ENCODE data around the gene STK35.

The STK35 gene

DNA sequence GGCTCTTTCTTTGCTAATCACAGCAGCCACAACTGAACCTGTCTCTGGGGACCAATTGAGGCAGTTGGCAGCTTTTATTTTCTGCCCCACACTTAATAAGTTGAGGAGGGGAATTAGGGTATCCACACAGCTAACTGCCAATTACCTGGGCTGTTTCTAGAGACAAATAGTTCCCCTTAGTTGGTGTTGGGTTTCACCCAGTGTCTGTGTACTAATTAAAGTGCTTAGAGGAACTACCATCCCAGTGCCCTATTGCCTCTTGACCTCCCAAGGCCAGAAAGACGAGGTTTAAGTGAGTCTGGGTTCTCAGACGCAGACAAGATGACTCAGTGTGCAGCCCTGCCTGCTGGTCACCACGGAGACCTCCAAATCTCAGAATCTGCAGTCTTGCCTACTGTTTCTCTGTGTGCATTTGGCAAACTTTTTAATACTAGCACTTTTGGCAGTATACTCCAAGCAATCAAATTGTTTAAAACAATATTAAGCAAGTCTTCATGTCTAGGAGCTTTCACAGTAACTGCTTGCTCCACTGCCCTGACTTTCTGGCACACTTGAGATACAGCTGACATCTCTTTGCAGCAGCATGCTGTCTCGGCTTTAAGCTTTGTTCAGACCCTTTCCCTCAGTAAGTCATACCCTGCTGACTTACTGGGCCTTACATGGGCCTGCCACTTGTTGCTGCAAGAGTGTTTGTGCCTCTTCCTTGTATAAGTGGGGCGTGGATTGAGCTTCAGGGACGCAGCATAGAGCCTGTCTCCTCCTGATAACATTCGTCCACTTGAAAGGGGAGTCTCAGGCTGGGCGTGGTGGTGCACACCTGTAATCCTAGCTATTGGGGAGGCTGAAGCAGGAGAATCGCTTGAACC, 31.9 kb downstream of the STK35 start:
- Histone ChIP-seq H3K9me3 (ENCODE audit: control insufficient read depth in 1 of 2, low read length in 2 of 2) (no peaks in the 10 kb centered on the region), H3K36me3 (ENCODE audit: control insufficient read depth in 1 of 2, insufficient read depth in 2 of 2, low read length in 2 of 2) (peaks cover 0 to 4% of the 10 kb centered on the region in 2 donors), H3K4me1 (ENCODE audit: control insufficient read depth in 1 of 2, insufficient read depth in 2 of 2, low read length in 2 of 2) (peaks cover 0 to 10% of the 10 kb centered on the region in 2 donors), H3K4me3 (ENCODE audit: low read depth in 1 of 2, low read length in 2 of 2) (no peak overlapping the region), H3K27me3 (ENCODE audit: control insufficient read depth in 1 of 2, insufficient read depth in 2 of 2, low read length in 2 of 2) (no peaks in the 10 kb centered on the region), H3K9ac (ENCODE audit: low read depth in 1 of 2, low read length in 2 of 2) (no peak overlapping the region), H3K27ac (ENCODE audit: low read depth, low read length) (no peak overlapping the region)

DNA sequence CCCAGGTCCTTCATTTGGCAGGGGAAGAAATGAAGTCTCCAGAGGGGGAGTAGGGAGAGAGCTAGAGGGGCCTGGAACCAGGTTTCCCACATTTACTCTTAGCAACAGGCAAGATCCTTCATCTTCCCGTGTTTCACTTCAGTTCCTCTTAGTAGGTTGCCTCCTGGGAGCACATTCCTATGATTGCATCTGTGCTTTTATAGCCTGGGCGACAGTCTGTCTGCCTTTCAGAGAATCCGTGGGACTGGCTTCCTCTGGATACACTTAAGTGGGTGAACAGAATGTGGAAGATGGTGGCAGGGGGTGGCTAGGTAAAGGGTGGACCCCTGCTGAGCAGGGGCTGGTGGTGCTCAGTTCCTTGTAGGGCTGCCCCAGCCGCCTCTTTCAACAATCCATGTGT, 33.4 kb downstream of the STK35 start:
- H3K9ac ChIP-seq (ENCODE audit: low read depth in 1 of 2, low read length in 2 of 2): no peak overlapping the region
- H3K27me3 ChIP-seq (ENCODE audit: control insufficient read depth in 1 of 2, insufficient read depth in 2 of 2, low read length in 2 of 2): no peaks in the 10 kb centered on the region
- H3K4me3 ChIP-seq (ENCODE audit: low read depth in 1 of 2, low read length in 2 of 2): no peak overlapping the region
- peaks cover 0 to 10% of the 10 kb centered on the region in 2 donors for H3K4me1 ChIP-seq (ENCODE audit: control insufficient read depth in 1 of 2, insufficient read depth in 2 of 2, low read length in 2 of 2)
- H3K36me3 ChIP-seq (ENCODE audit: control insufficient read depth in 1 of 2, insufficient read depth in 2 of 2, low read length in 2 of 2): peaks cover 0 to 4% of the 10 kb centered on the region in 2 donors
- no peak overlapping the region for H3K27ac ChIP-seq (ENCODE audit: low read depth, low read length)
- no peaks in the 10 kb centered on the region for H3K9me3 ChIP-seq (ENCODE audit: control insufficient read depth in 1 of 2, low read length in 2 of 2)

DNA sequence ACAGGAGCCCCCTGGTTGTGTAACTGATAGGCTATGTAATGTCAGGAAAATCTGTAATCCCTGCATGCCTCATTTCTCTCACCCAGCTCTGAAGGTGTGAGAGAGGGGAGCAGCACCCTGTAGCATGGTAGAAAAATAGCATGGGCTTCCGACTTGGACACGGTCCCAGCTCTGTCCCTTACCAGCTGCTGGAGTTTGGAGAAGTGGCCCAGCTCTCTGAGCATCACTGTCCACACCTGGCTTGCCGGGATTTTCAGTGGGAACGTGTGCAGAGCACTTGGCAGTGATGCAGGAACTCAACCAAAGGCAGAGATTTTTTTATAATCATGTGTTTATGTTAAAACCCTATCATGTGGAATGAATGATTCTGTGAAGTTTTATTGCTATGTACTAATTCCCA, 34.6 kb downstream of the STK35 start:
- Histone ChIP-seq H3K4me1 (ENCODE audit: control insufficient read depth in 1 of 2, insufficient read depth in 2 of 2, low read length in 2 of 2) (peaks cover 5 to 10% of the 10 kb centered on the region in 2 donors), H3K27ac (ENCODE audit: low read depth, low read length) (no peak overlapping the region)

DNA sequence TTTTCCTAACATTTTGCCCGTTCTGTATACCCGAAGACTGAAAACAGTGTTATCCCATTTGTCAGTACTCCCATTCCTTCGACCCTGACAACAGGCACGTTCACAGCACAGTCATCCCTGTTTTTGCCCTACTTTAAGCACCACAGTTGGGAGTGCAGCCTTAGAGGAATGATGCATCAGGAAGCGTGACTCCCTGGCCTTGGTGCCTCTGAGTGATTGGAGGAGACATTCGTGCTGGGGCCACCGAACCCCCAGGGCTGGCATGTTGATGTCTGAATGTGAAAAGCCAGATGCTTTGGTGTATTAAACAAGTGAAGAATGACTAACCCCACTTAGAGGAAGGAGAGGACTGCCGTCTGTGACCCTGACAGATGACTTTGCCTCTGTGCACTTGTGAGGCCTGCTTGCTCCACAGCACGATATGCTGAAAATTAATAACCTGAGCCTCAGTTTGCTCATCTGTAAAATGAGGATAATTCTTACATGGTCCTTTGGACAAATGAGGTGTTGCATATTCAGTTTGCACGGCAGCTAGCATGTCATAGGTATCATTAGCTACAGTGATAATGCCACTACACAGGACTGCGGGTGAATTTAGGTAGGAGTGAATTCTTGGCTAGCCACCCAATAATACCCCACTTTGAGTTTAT, 36.0 kb downstream of the STK35 start:
- H3K4me3 ChIP-seq (ENCODE audit: low read depth in 1 of 2, low read length in 2 of 2): no peak overlapping the region
- no peaks in the 10 kb centered on the region for H3K27me3 ChIP-seq (ENCODE audit: control insufficient read depth in 1 of 2, insufficient read depth in 2 of 2, low read length in 2 of 2)
- peaks cover 5 to 10% of the 10 kb centered on the region in 2 donors for H3K4me1 ChIP-seq (ENCODE audit: control insufficient read depth in 1 of 2, insufficient read depth in 2 of 2, low read length in 2 of 2)
- H3K9me3 ChIP-seq (ENCODE audit: control insufficient read depth in 1 of 2, low read length in 2 of 2): no peaks in the 10 kb centered on the region
- H3K27ac ChIP-seq (ENCODE audit: low read depth, low read length): no peak overlapping the region
- H3K36me3 ChIP-seq (ENCODE audit: control insufficient read depth in 1 of 2, insufficient read depth in 2 of 2, low read length in 2 of 2): peaks cover 0 to 4% of the 10 kb centered on the region in 2 donors
- H3K9ac ChIP-seq (ENCODE audit: low read depth in 1 of 2, low read length in 2 of 2): no peak overlapping the region

More for the DNA sequence above, 34.6 kb downstream of the STK35 start:
- no peaks in the 10 kb centered on the region for H3K9me3 ChIP-seq (ENCODE audit: control insufficient read depth in 1 of 2, low read length in 2 of 2)
- H3K9ac ChIP-seq (ENCODE audit: low read depth in 1 of 2, low read length in 2 of 2): no peak overlapping the region
- H3K27me3 ChIP-seq (ENCODE audit: control insufficient read depth in 1 of 2, insufficient read depth in 2 of 2, low read length in 2 of 2): no peaks in the 10 kb centered on the region
- peaks cover 0 to 4% of the 10 kb centered on the region in 2 donors for H3K36me3 ChIP-seq (ENCODE audit: control insufficient read depth in 1 of 2, insufficient read depth in 2 of 2, low read length in 2 of 2)
- no peak overlapping the region for H3K4me3 ChIP-seq (ENCODE audit: low read depth in 1 of 2, low read length in 2 of 2)

DNA sequence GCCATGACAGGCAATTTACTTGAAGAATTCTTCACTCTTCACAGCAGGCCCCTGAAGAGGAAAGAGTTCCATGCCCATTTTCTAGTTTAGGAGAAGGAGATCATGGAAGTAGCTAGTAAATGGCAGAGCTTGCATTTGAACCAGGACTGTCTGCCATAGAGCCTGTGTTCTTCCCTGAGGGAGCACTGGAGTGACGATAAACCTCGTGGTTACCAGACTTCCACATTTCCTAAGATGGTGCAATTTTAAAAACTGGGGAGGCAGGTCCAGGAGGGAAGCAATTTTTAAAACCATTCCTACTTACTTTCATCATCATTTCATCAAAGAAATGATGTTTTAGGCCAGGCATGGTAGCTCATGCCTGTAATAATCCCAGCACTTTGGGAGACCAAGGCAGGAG, 36.8 kb downstream of the STK35 start:
- Histone ChIP-seq H3K4me1 (ENCODE audit: control insufficient read depth in 1 of 2, insufficient read depth in 2 of 2, low read length in 2 of 2) (peaks cover 4 to 5% of the 10 kb centered on the region in 2 donors), H3K27me3 (ENCODE audit: control insufficient read depth in 1 of 2, insufficient read depth in 2 of 2, low read length in 2 of 2) (no peaks in the 10 kb centered on the region), H3K9ac (ENCODE audit: low read depth in 1 of 2, low read length in 2 of 2) (no peak overlapping the region), H3K36me3 (ENCODE audit: control insufficient read depth in 1 of 2, insufficient read depth in 2 of 2, low read length in 2 of 2) (peaks cover 0 to 4% of the 10 kb centered on the region in 2 donors), H3K4me3 (ENCODE audit: low read depth in 1 of 2, low read length in 2 of 2) (no peak overlapping the region), H3K9me3 (ENCODE audit: control insufficient read depth in 1 of 2, low read length in 2 of 2) (no peaks in the 10 kb centered on the region), H3K27ac (ENCODE audit: low read depth, low read length) (no peak overlapping the region)

DNA sequence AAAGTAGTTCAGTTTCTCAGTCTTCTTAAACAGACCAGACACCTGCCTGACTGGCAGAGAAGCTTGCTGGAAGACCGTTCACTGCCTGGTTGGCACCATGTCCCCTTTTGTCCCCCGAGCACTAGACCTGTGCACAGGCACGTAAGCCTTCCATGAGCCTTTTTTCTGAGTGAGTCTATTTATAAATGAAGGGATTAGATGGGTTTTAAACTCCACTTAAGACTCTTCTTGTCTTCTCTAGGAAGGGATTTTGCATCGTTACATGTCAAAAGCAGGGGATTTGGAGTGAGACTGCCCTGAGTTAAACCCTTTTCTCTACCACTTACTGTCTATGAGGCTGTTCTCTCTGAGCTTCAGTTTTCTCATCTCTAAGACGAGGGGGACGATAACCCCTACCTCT, 37.6 kb downstream of the STK35 start:
- H3K9me3 ChIP-seq (ENCODE audit: control insufficient read depth in 1 of 2, low read length in 2 of 2): no peaks in the 10 kb centered on the region
- H3K27ac ChIP-seq (ENCODE audit: low read depth, low read length): no peak overlapping the region
- no peak overlapping the region for H3K9ac ChIP-seq (ENCODE audit: low read depth in 1 of 2, low read length in 2 of 2)
- no peaks in the 10 kb centered on the region for H3K27me3 ChIP-seq (ENCODE audit: control insufficient read depth in 1 of 2, insufficient read depth in 2 of 2, low read length in 2 of 2)
- H3K36me3 ChIP-seq (ENCODE audit: control insufficient read depth in 1 of 2, insufficient read depth in 2 of 2, low read length in 2 of 2): peaks cover under 1 to 6% of the 10 kb centered on the region in 2 donors
- H3K4me1 ChIP-seq (ENCODE audit: control insufficient read depth in 1 of 2, insufficient read depth in 2 of 2, low read length in 2 of 2): peaks cover 4 to 5% of the 10 kb centered on the region in 2 donors
- no peak overlapping the region for H3K4me3 ChIP-seq (ENCODE audit: low read depth in 1 of 2, low read length in 2 of 2)

DNA sequence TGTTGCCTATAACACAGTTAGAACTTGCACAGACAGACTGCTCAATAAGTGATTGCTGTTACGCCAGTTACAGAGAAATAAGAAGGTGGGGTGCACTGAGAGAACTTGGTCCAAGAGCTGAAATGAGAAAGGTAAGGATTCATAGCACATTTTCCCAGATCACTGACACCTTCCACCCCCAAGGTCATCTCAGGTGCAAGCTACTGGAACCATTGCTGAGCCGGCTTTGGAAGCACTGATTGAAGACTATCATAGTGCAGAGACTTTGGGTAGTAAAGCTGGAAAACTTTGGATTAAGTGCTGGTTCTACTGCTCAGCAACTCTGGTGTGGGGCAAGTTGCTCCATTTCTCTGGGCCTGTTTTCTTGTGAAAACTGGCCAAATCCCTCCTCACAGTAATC, 38.1 kb downstream of the STK35 start:
- H3K9ac ChIP-seq (ENCODE audit: low read depth in 1 of 2, low read length in 2 of 2): no peak overlapping the region
- no peak overlapping the region for H3K27ac ChIP-seq (ENCODE audit: low read depth, low read length)

DNA sequence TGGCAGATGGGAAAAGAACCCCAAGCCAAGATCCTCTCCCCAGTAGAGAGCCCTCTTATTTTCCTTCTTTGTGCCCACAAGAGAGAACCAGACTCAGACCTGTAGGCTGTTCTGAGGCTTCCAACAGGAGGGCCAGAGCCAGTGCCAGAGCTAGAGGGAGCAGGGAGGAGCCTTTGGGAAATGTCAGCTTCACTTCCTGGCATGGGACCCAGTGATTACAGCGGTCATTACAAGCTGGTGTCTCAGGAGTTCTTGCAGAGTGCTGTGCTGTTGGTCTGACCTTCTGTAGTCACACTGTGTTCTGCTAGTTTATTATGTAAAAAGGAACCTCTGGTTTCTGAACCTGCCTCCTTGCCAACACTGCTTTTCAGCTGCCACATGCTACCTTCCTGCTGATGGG, 38.9 kb downstream of the STK35 start:
- Histone ChIP-seq H3K27me3 (ENCODE audit: control insufficient read depth in 1 of 2, insufficient read depth in 2 of 2, low read length in 2 of 2) (no peaks in the 10 kb centered on the region), H3K4me3 (ENCODE audit: low read depth in 1 of 2, low read length in 2 of 2) (no peak overlapping the region), H3K4me1 (ENCODE audit: control insufficient read depth in 1 of 2, insufficient read depth in 2 of 2, low read length in 2 of 2) (peaks cover 4 to 5% of the 10 kb centered on the region in 2 donors), H3K36me3 (ENCODE audit: control insufficient read depth in 1 of 2, insufficient read depth in 2 of 2, low read length in 2 of 2) (peaks cover 11 to 19% of the 10 kb centered on the region in 2 donors), H3K27ac (ENCODE audit: low read depth, low read length) (no peak overlapping the region), H3K9ac (ENCODE audit: low read depth in 1 of 2, low read length in 2 of 2) (no peak overlapping the region), H3K9me3 (ENCODE audit: control insufficient read depth in 1 of 2, low read length in 2 of 2) (no peaks in the 10 kb centered on the region)

More for the DNA sequence above, 38.1 kb downstream of the STK35 start:
- Histone ChIP-seq H3K4me3 (ENCODE audit: low read depth in 1 of 2, low read length in 2 of 2) (no peak overlapping the region), H3K9me3 (ENCODE audit: control insufficient read depth in 1 of 2, low read length in 2 of 2) (no peaks in the 10 kb centered on the region), H3K36me3 (ENCODE audit: control insufficient read depth in 1 of 2, insufficient read depth in 2 of 2, low read length in 2 of 2) (peaks cover 5 to 11% of the 10 kb centered on the region in 2 donors), H3K27me3 (ENCODE audit: control insufficient read depth in 1 of 2, insufficient read depth in 2 of 2, low read length in 2 of 2) (no peaks in the 10 kb centered on the region), H3K4me1 (ENCODE audit: control insufficient read depth in 1 of 2, insufficient read depth in 2 of 2, low read length in 2 of 2) (peaks cover 4 to 5% of the 10 kb centered on the region in 2 donors)

DNA sequence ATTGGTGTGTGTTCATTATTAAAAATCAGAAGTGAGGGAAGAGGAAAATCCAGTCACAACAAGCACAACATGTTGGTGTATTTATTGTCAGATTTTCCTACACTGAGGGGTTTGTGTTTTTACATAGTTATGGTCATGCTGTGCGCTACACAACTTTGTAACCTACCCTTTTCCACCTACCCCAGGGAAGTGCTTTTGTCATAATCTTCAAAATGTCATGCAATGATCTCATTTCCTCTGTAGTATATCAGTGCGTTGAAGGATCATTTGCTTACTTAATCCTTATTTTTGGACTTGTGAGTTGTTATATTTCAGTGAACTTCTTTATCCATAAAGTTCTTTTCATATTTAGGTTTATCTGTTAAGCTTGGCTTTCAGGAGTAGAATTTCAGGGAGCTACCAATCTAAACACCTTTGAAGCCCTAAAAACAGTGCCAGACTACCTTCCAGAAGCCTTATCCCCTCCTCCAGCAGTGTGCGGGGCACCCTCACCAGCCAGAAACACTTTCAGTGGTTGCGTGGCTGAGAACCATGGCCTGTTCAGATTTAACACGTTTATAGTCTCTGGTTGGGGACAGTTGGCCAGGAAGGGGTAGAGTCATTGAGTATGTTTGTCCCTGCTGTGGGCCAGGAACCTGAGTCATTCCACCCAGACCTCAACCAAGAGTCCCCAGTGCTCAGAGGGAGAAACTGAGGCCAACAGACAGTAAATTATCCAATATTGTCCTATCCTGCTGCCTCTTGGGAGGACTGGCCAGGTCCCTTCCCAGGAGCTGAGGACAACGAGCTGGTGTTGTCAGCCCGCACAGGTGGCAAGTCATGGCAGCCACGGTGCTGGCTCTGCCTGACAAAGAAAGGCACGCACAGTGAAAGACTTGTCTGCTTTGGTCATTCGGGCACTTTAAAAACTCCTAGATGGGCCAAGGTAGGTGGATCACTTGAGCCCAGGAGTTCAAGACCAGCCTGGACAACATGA, 40.3 kb downstream of the STK35 start:
- Histone ChIP-seq H3K9me3 (ENCODE audit: control insufficient read depth in 1 of 2, low read length in 2 of 2) (no peaks in the 10 kb centered on the region), H3K36me3 (ENCODE audit: control insufficient read depth in 1 of 2, insufficient read depth in 2 of 2, low read length in 2 of 2) (peaks cover 11 to 32% of the 10 kb centered on the region in 2 donors), H3K27ac (ENCODE audit: low read depth, low read length) (no peak overlapping the region), H3K27me3 (ENCODE audit: control insufficient read depth in 1 of 2, insufficient read depth in 2 of 2, low read length in 2 of 2) (no peaks in the 10 kb centered on the region), H3K9ac (ENCODE audit: low read depth in 1 of 2, low read length in 2 of 2) (no peak overlapping the region), H3K4me3 (ENCODE audit: low read depth in 1 of 2, low read length in 2 of 2) (no peak overlapping the region), H3K4me1 (ENCODE audit: control insufficient read depth in 1 of 2, insufficient read depth in 2 of 2, low read length in 2 of 2) (peaks cover 4 to 5% of the 10 kb centered on the region in 2 donors)
